Right lobe of liver (tissue), 6 donors: ENCODE measurements around the gene DBX1. TPM values are rescaled to one million over a fixed set of nuclear protein-coding genes. Genes with fewer than 3 reads are reported as not detected.

Experiments used
- ATAC-seq, 4 donors: fragments of 200-7000 bp; cut with Tn5 transposase; one replicate each; pipeline ENCODE4 v1.9.1; 2020; ENCODE audit warnings: mild to moderate bottlenecking in 4 of 4, moderate library complexity in 4 of 4
- DNase-seq, 3 donors: peaks; one replicate each; pipeline ENCODE4 v3.0.0-alpha.2; 2020
- H3K27ac ChIP-seq, 3 donors: fragments of 200-600 bp; one replicate each; pipeline ENCODE4 v1.8.0; 2022
- H3K27me3 ChIP-seq, 2 donors: fragments of 200-600 bp; one replicate each; pipeline ENCODE4 v1.8.0; 2022
- H3K36me3 ChIP-seq, 4 donors: fragments of 200-600 bp; sonication (generic) in 1 of 4; one replicate each; pipeline versions ENCODE4 v1.5.1 to v1.8.0; 2017 to 2022; ENCODE audit warnings: control low read depth in 1 of 4
- H3K4me1 ChIP-seq, 4 donors: fragments of 200-600 bp; sonication (generic) in 1 of 4; one replicate each; pipeline versions ENCODE4 v1.5.1 to v1.8.0; 2017 to 2022; ENCODE audit warnings: control low read depth in 1 of 4
- H3K4me3 ChIP-seq, 3 donors: fragments of 200-600 bp; one replicate each; pipeline ENCODE4 v1.8.0; 2022
- H3K9me3 ChIP-seq, 4 donors: fragments of 200-600 bp; sonication (generic) in 1 of 4; one replicate each; pipeline versions ENCODE4 v1.5.1 to v1.8.0; 2017 to 2022; ENCODE audit warnings: control low read depth in 1 of 4
- POLR2A ChIP-seq: fragments of 450-650 bp; IDR thresholded peaks from one replicate; pipeline ENCODE4 v1.6.1; 2017; ENCODE audit warnings: antibody characterized with exemption, mild to moderate bottlenecking
- WGBS: methylation state at CpG from one replicate; pipeline ENCODE4 v1.1.6; 2018; ENCODE audit warnings: low coverage, low lambda C conversion rate; ENCODE audit not compliant: insufficient coverage; ENCODE audit errors: missing lambda C conversion rate; 5-methylcytosine and 5-hydroxymethylcytosine counted together
- intact Hi-C, 2 donors: fragments of 100-400 bp; cut with DNase I; formaldehyde crosslinking; loops; one replicate each; pipeline versions ENCODE4 v1.11.2 to v1.14.1; 2022
- total RNA-seq, 6 experiments: library from RNA; depleted of rRNA in 2 of 6; stranded (reverse); fragments of >200 nt in 2 of 6; fragmentation: NEBNext Ultra II Directional in 3 of 6; extraction: Animal tissue kit (Norgen Biotek cat#: 25700) in 3 of 6; gene quantifications; one replicate each; pipeline versions ENCODE4 v1.1.0 to v1.2.4, GENCODE V29; 2016 to 2023
- TF ChIP-seq, protein P1 (sequence below), 4 donors: fragments of 200-600 bp in 3 of 4; fragments of 450-650 bp in 1 of 4; IDR thresholded peaks; one replicate each; pipeline versions ENCODE4 v1.5.1 to v1.8.0; 2016 to 2022; ENCODE audit warnings: antibody characterized with exemption in 4 of 4, mild to moderate bottlenecking in 2 of 4
- donor health status: DM: no; HTN: yes; CAD: no.
- donor health status: DM: no; HTN: no; CAD: no.
- donor health status: DM: no; HTN: no; CAD: no.
- donor health status: DM: no; HTN: yes; CAD: no.
- donor health status: DM: no; HTN: yes; CAD: no.

DBX1 gene
- total RNA-seq, 6 experiments from 2014 or later: not detected

DNA sequence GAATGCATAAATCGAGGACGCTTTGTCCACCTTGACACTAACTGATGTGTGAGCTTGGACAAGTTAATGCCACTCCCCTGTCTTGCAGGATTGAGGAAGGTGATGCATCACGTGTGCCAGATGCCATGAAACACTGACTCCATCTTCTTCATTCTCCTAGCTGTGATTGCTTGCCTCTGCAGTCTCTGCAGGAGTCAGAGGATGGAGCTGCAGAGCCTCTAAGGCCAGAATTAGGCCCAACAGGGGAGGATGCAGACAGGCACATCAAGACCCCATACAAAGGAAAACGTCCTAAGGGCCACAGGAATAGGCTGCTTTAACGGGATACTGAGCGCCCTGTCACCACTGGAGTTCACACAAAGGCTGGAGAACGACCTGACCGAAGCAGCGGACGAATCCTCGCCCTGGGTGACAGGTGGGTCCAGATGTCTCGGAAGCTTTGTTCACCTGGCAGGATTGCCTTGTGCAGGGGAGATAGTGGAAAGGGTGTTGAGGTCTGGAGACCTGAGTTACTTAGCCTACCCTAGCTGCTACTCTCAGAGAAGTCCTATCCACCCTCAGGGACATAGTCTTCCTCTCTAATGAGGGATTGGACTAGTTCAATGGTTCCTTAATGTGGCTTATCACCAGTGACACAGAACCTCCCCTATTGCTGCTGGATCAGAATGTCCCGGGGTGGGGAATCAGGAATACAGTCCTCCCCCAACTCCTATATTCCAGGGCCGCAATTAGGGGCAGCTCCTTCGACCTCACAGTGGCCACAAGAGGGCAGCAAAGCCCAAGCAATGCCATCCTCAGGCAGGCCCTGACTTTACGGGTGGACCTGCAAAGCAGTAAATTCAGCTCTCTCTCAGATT lies 32.4 kb downstream of the DBX1 start:
- peak; percentile 85 to 90 (median 88) for ATAC-seq
- Histone ChIP-seq H3K4me3 (no peak overlapping the region), H3K4me1 (peaks cover 0 to 5% (median 0%) of the 10 kb centered on the region in 4 donors), H3K9me3 (no peaks in the 10 kb centered on the region), H3K36me3 (no peaks in the 10 kb centered on the region), H3K27ac (no peak overlapping the region), H3K27me3 (no peaks in the 10 kb centered on the region)
- intact Hi-C loops: loop anchor here in 1 of 2 donors (10.0 kb wide), 1 partner anchor 227 kb away; no protein-coding TSS in a partner anchor
- DNase-seq: peak; percentile 73 to 77 (median 76)
- WGBS: 35% methylated on average over 6 of the region's 16 CpGs
- no peak for TF ChIP-seq POLR2A
- TF ChIP-seq, protein P1, sequence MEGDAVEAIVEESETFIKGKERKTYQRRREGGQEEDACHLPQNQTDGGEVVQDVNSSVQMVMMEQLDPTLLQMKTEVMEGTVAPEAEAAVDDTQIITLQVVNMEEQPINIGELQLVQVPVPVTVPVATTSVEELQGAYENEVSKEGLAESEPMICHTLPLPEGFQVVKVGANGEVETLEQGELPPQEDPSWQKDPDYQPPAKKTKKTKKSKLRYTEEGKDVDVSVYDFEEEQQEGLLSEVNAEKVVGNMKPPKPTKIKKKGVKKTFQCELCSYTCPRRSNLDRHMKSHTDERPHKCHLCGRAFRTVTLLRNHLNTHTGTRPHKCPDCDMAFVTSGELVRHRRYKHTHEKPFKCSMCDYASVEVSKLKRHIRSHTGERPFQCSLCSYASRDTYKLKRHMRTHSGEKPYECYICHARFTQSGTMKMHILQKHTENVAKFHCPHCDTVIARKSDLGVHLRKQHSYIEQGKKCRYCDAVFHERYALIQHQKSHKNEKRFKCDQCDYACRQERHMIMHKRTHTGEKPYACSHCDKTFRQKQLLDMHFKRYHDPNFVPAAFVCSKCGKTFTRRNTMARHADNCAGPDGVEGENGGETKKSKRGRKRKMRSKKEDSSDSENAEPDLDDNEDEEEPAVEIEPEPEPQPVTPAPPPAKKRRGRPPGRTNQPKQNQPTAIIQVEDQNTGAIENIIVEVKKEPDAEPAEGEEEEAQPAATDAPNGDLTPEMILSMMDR (IDR thresholded peaks at IDR 0.05): peak; percentile 76 to 87 (median 80)

DNA sequence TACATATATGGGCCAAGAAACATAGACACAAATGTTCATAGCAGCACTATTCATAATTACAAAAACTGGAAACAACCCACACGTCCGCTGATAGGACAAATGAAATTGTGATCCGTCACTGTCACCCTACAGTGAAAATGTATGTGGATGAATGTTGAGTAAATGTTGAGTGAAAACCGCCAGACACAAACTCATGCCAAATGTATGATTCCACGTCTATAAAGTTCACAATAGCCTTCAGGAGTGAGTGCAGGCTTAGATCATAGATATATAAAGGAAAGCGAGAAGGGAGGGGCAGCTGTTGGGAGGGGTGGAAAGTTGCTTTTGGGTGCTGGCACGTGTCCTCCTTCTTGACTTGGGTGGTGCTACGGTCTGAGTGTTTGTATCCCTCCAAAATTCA lies 33.6 kb downstream of the DBX1 start:
- Histone ChIP-seq H3K27me3 (no peaks in the 10 kb centered on the region), H3K4me3 (no peak overlapping the region), H3K4me1 (peaks cover 0 to 1% (median 0%) of the 10 kb centered on the region in 4 donors), H3K9me3 (no peaks in the 10 kb centered on the region), H3K36me3 (no peaks in the 10 kb centered on the region), H3K27ac (no peak overlapping the region)
- ATAC-seq: no peak
- intact Hi-C loops: loop anchor here in 1 of 2 donors (10.0 kb wide), 1 partner anchor 228 kb away; no protein-coding TSS in a partner anchor
- 76% methylated on average over 8 of the region's 8 CpGs for WGBS
- DNase-seq: no peak
- TF ChIP-seq, protein P1 (IDR thresholded peaks at IDR 0.05): no peak

DNA sequence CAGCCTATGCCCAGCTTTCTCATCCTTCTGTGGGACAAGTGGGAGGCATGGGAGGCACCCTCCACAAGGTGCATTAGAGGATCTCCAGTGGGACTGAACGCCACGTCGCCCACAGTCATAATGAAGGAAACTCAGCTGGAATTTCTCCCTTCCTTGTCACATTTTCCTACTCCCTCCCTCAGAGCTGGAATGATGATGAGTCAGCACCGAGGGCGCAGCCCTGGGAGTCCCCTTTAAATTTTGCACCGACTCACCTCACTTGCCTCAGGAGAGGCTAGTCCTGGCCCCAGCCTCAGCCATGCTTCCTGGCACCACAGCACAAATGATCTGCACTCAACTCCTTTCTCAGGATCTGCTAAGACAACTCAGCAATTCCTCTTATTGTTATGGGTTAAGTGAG lies 34.3 kb downstream of the DBX1 start:
- WGBS: 71% methylated on average over 1 of the region's 6 CpGs
- TF ChIP-seq, protein P1 (IDR thresholded peaks at IDR 0.05): no peak
- TF ChIP-seq POLR2A: no peak
- Histone ChIP-seq H3K4me3 (no peak overlapping the region), H3K36me3 (no peaks in the 10 kb centered on the region), H3K4me1 (no peaks in the 10 kb centered on the region), H3K27me3 (no peaks in the 10 kb centered on the region), H3K9me3 (no peaks in the 10 kb centered on the region), H3K27ac (no peak overlapping the region)
- ATAC-seq (no peak), DNase-seq (no peak)
- intact Hi-C loops: loop anchor here in 1 of 2 donors (10.0 kb wide), 1 partner anchor 229 kb away; no protein-coding TSS in a partner anchor

DNA sequence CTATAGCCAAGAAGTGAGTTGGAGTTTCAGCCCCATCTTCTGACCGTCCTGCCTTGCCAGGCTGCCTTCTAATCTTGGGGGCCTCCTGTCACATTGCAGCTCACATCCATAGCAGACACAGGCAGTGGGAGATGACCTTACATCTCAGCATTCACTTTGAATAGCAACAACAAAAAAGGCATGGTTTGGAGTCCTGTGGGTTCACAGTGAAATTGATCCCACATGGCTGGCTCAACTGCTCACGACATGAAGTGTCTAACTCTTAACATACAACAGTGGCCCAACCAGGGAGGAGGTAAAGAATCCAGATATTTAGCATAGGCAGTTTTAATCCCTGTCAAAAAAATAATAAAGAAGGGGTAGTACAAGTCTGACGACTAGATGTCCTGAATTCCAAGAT lies 38.1 kb downstream of the DBX1 start:
- ATAC-seq: no peak
- H3K9me3 ChIP-seq: no peaks in the 10 kb centered on the region
- no peaks in the 10 kb centered on the region for H3K4me1 ChIP-seq
- peaks cover 0 to 27% (median 13%) of the 10 kb centered on the region in 4 donors for H3K36me3 ChIP-seq
- intact Hi-C loops: loop anchor here in 1 of 2 donors (10.0 kb wide), 1 partner anchor 233 kb away; no protein-coding TSS in a partner anchor
- DNase-seq: no peak
- no peaks in the 10 kb centered on the region for H3K27me3 ChIP-seq
- H3K27ac ChIP-seq: no peak overlapping the region
- 73% methylated on average over 3 of the region's 3 CpGs for WGBS
- H3K4me3 ChIP-seq: no peak overlapping the region
- TF ChIP-seq, protein P1 (IDR thresholded peaks at IDR 0.05): no peak
- TF ChIP-seq POLR2A: no peak
